Vagina (tissue), 2 donors: ENCODE data around the gene ST8SIA1.

ENCODE experiments used
- POLR2A ChIP-seq, 2 donors: fragments of 450-650 bp; IDR thresholded peaks; one replicate each; pipeline ENCODE4 v1.6.1; 2017; ENCODE audit warnings: antibody characterized with exemption in 2 of 2, mild to moderate bottlenecking in 2 of 2, moderate library complexity in 2 of 2
- POLR2AphosphoS5 ChIP-seq, 2 donors: sonication (generic); formaldehyde crosslinking; IDR thresholded peaks; one replicate each; pipeline ENCODE4 v1.9.0; 2017; ENCODE audit warnings: antibody characterized with exemption in 2 of 2, mild to moderate bottlenecking in 2 of 2, low read depth in 1 of 2; ENCODE audit not compliant: insufficient read depth in 1 of 2
- TF ChIP-seq, protein P1 (sequence below), 3 experiments: fragments of 450-650 bp in 2 of 3; fragments of 200-600 bp in 1 of 3; sonication (generic) in 1 of 3; IDR thresholded peaks; one replicate each; pipeline ENCODE4 v1.5.1; 2017 to 2019; ENCODE audit warnings: antibody characterized with exemption in 3 of 3, mild to moderate bottlenecking in 2 of 3, moderate library complexity in 2 of 3

- TF ChIP-seq, protein P1, sequence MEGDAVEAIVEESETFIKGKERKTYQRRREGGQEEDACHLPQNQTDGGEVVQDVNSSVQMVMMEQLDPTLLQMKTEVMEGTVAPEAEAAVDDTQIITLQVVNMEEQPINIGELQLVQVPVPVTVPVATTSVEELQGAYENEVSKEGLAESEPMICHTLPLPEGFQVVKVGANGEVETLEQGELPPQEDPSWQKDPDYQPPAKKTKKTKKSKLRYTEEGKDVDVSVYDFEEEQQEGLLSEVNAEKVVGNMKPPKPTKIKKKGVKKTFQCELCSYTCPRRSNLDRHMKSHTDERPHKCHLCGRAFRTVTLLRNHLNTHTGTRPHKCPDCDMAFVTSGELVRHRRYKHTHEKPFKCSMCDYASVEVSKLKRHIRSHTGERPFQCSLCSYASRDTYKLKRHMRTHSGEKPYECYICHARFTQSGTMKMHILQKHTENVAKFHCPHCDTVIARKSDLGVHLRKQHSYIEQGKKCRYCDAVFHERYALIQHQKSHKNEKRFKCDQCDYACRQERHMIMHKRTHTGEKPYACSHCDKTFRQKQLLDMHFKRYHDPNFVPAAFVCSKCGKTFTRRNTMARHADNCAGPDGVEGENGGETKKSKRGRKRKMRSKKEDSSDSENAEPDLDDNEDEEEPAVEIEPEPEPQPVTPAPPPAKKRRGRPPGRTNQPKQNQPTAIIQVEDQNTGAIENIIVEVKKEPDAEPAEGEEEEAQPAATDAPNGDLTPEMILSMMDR (IDR thresholded peaks at IDR 0.05): no peak
- TF ChIP-seq POLR2A (IDR thresholded peaks at IDR 0.05): no peak
- TF ChIP-seq POLR2AphosphoS5 (IDR thresholded peaks at IDR 0.05; ENCODE audit: insufficient read depth in 1 of 2, low read depth in 1 of 2): no peak
Observed at GRCh38 chr12:22283006-22283506, 51.5 kb downstream of the ST8SIA1 start.
